ENCODE measurements around the gene NR5A2. TPM values are rescaled to one million over a fixed set of nuclear protein-coding genes. Genes with fewer than 3 reads are reported as not detected.

NR5A2 gene
- total RNA-seq, 1 donor from 2014 or later: not detected

- H3K4me1 ChIP-seq: peaks cover 33% of the 10 kb centered on the region
- no peaks in the 10 kb centered on the region for H3K9me3 ChIP-seq (ENCODE audit: low read depth)
- H2AFZ ChIP-seq (replicated peaks): no peak overlapping the region
- H3K79me2 ChIP-seq (ENCODE audit: low read depth): no peaks in the 10 kb centered on the region
- no peaks in the 10 kb centered on the region for H3K36me3 Mint-ChIP-seq
- no peaks in the 10 kb centered on the region for H3K9me3 Mint-ChIP-seq
- peak overlapping the region; percentile 74 for H3K4me2 ChIP-seq
- H3K9ac ChIP-seq: no peak overlapping the region
- H3K27ac Mint-ChIP-seq: no peak overlapping the region
- peaks cover 26% of the 10 kb centered on the region for H3K27me3 Mint-ChIP-seq (ENCODE audit: insufficient read depth, low read depth)
- no peak overlapping the region for H3K4me3 Mint-ChIP-seq
- peaks cover 20% of the 10 kb centered on the region for H3K4me1 Mint-ChIP-seq
- peak overlapping the region; percentile 32 for H3K4me3 ChIP-seq
- TF ChIP-seq EZH2 (IDR thresholded peaks at IDR 0.05): peak; percentile 90
- no peak for TF ChIP-seq CTCF (IDR thresholded peaks at IDR 0.05)
- peak; percentile 76 for TF ChIP-seq EZH2phosphoT487 (IDR thresholded peaks at IDR 0.05)
- no peaks in the 10 kb centered on the region for H3K36me3 ChIP-seq
- peak; percentile 55 for DNase-seq (ENCODE audit: low spot score)
- H3F3A ChIP-seq (ENCODE audit: low read depth): peaks cover 44% of the 10 kb centered on the region
- H3K27me3 ChIP-seq: peaks cover 100% of the 10 kb centered on the region
- peaks cover 67% of the 10 kb centered on the region for H4K20me1 ChIP-seq (ENCODE audit: low read depth)
- H3K27ac ChIP-seq: no peak overlapping the region
Observed at GRCh38 chr1:200035397-200035955, 8.0 kb downstream of the NR5A2 start.

GRCh38 chr1:200035956-200036618 lies 8.6 kb downstream of the NR5A2 start:
- Histone ChIP-seq H3K36me3 (no peaks in the 10 kb centered on the region), H3F3A (ENCODE audit: low read depth) (peaks cover 45% of the 10 kb centered on the region), H3K27ac (no peak overlapping the region), H3K4me3 (no peak overlapping the region), H2AFZ (replicated peaks) (no peak overlapping the region), H3K4me2 (peak overlapping the region; percentile 74), H3K4me1 (peaks cover 36% of the 10 kb centered on the region), H3K9ac (no peak overlapping the region), H3K27me3 (peaks cover 100% of the 10 kb centered on the region), H3K79me2 (ENCODE audit: low read depth) (no peaks in the 10 kb centered on the region), H3K9me3 (ENCODE audit: low read depth) (no peaks in the 10 kb centered on the region), H4K20me1 (ENCODE audit: low read depth) (peaks cover 73% of the 10 kb centered on the region)
- Mint-ChIP-seq H3K4me3 (peak overlapping the region; percentile 50), H3K9me3 (no peaks in the 10 kb centered on the region), H3K27ac (no peak overlapping the region), H3K36me3 (no peaks in the 10 kb centered on the region), H3K27me3 (ENCODE audit: insufficient read depth, low read depth) (peaks cover 28% of the 10 kb centered on the region), H3K4me1 (peaks cover 25% of the 10 kb centered on the region)
- TF ChIP-seq EZH2 (IDR thresholded peaks at IDR 0.05) (peak; percentile 87), CTCF (IDR thresholded peaks at IDR 0.05) (no peak), EZH2phosphoT487 (IDR thresholded peaks at IDR 0.05) (peak; percentile 76)
- peak; percentile 7 for DNase-seq (ENCODE audit: low spot score)

GRCh38 chr1:200036619-200037270 lies 9.2 kb downstream of the NR5A2 start:
- Histone ChIP-seq H2AFZ (replicated peaks) (no peak overlapping the region), H3K79me2 (ENCODE audit: low read depth) (no peaks in the 10 kb centered on the region), H3K4me3 (no peak overlapping the region), H3F3A (ENCODE audit: low read depth) (peaks cover 47% of the 10 kb centered on the region), H3K27ac (no peak overlapping the region), H3K9me3 (ENCODE audit: low read depth) (no peaks in the 10 kb centered on the region), H3K27me3 (peaks cover 100% of the 10 kb centered on the region), H3K4me1 (peaks cover 42% of the 10 kb centered on the region), H3K36me3 (no peaks in the 10 kb centered on the region), H3K9ac (no peak overlapping the region), H4K20me1 (ENCODE audit: low read depth) (peaks cover 79% of the 10 kb centered on the region), H3K4me2 (no peak overlapping the region)
- Mint-ChIP-seq H3K9me3 (no peaks in the 10 kb centered on the region), H3K36me3 (no peaks in the 10 kb centered on the region), H3K27me3 (ENCODE audit: insufficient read depth, low read depth) (peaks cover 30% of the 10 kb centered on the region), H3K27ac (no peak overlapping the region), H3K4me3 (no peak overlapping the region), H3K4me1 (peaks cover 25% of the 10 kb centered on the region)
- peak; percentile 45 for DNase-seq (ENCODE audit: low spot score)
- TF ChIP-seq EZH2 (IDR thresholded peaks at IDR 0.05) (no peak), EZH2phosphoT487 (IDR thresholded peaks at IDR 0.05) (peak; percentile 7)

Data from neural progenitor cell (in vitro differentiated cells).